ENCODE measurements around the gene GSTM5. TPM values are rescaled to one million over a fixed set of nuclear protein-coding genes. Genes with fewer than 3 reads are reported as not detected.
"Not testable (repeated sequence)": the region's sequence is repeated elsewhere in the genome, so short reads cannot be mapped to it uniquely, and the experiment has no call there.

GSTM5 gene
- total RNA-seq, 1 experiment from 2014 or later: not detected

DNA sequence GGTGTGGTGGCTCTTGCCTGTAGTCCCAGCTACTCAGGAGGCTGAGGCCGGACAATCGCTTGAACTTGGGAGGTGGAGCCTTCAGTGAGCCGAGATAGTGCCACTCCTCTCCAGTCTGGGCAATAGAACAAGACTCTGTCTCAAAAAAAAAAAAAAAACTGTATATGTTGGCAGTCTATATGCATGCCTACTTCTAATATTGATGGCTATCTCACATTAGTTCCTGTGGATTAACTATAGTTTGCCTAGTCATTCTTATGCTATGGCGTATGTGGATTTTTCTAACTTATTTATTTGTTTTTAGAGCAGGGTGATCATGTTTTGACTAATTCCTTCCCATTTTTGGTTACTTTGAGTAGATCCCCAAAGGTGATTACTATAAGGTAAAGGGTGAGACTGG is 15.0 kb upstream of the GSTM5 start:
- DNase-seq (ENCODE audit: low spot score): no peak

DNA sequence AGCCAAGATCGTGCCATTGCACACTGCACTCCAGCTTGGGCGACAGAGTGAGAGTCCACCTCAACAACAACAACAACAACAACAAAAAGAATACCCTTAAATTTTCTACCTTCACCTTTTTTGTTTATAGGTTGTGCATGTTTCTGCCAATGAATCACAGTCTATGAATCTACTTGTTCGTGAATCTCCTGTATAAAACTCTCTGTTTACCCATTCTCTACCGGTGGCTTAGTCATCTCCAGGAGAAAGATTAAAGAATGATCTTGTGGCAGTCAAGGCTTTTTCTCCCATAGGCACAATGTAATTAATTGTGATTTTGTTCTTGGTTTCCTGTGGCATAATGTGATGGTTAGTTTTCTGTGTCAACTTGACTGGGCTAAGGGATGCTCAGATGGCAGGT is 14.2 kb upstream of the GSTM5 start:
- DNase-seq (ENCODE audit: low spot score): not testable (repeated sequence)

DNA sequence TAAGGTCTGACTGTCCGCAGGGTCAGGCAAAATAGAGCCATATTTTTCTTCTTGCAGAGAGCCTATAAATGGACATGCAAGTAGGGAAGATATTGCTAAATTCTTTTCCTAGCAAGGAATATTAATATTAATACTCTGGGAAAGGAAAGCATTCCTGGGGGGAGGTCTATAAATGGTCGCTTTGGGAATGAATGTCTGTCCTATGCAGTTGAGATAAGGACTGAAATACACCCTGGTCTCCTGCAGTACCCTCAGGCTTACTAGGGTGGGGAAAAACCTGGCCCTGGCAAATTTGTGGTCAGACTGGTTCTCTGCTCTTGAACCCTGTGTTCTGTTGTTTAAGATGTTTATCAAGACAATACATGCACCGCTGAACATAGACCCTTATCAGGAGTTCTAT is 9.1 kb upstream of the GSTM5 start:
- peak; percentile 1 for DNase-seq (ENCODE audit: low spot score)

DNA sequence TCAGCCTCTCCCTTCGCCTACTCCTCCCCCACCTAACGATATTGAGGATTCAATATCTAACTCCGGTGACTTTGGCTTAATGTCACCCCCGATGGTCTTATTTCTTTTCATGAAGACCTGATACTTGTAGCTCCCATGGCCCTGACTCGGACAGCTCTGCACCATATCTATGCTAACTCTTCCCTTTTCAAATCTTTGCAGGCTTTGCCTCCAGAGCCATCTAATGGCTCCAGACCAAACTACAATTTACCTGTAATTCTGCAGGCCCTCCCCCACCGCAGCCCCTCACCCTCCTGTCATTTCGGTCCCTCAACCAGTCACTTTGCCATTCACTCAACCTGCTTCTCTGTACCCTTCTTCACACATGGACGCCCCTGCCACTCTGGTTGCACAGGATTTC is 7.9 kb upstream of the GSTM5 start:
- peak; percentile 1 for DNase-seq (ENCODE audit: low spot score)

DNA sequence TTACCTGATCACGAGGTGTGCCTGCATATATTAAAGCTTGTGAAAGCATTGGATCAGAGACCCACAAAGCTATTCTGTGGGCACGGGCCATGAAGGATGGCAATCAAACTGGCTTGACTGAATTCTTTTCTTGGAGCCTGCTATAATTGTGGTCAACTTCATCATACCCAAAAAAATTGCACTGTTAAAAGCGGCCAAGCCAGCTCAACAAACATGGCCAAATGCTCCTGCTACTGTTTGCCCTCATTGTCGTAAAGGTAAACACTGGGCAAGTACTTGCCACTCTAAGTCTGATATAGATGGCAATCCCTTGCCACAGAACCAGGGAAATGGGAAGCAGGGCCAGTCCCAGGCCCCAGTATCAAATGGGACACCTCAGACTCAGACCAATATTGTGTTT is 6.6 kb upstream of the GSTM5 start:
- DNase-seq (ENCODE audit: low spot score): peak; percentile 1

DNA sequence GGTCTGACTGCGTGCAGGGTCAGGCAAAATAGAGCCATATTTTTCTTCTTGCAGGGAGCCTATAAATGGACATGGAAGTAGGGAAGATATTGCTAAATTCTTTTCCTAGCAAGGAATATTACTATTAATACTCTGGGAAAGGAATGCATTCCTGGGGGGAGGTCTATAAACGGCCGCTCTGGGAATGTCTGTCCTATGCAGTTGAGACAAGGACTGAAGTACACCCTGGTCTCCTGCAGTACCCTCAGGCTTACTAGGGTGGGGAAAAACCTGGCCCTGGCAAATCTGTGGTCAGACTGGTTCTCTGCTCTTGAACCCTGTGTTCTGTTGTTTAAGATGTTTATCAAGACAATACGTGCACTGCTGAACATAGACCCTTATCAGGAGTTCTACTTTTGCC is 3.1 kb upstream of the GSTM5 start:
- peak; percentile 0 for DNase-seq (ENCODE audit: low spot score)

DNA sequence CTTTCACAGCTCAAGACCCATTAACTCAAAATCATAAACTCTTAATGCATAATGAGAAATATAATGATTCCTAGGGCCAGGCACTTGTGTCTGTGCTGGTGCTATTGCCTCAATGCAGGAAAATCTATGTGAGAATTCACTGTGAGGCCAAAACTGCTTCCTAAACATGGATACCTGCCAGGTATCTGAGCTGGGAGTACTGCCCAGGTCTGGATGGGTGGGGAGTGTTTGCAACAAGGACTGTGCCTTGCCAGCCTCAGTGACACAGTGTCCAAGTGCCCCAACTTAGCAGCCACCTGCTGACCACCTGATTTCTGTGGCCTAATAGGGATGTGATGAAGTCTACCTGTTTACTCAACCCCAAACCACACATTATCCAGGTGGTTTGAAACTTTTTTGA is 2.2 kb upstream of the GSTM5 start:
- peak; percentile 0 for DNase-seq (ENCODE audit: low spot score)

DNA sequence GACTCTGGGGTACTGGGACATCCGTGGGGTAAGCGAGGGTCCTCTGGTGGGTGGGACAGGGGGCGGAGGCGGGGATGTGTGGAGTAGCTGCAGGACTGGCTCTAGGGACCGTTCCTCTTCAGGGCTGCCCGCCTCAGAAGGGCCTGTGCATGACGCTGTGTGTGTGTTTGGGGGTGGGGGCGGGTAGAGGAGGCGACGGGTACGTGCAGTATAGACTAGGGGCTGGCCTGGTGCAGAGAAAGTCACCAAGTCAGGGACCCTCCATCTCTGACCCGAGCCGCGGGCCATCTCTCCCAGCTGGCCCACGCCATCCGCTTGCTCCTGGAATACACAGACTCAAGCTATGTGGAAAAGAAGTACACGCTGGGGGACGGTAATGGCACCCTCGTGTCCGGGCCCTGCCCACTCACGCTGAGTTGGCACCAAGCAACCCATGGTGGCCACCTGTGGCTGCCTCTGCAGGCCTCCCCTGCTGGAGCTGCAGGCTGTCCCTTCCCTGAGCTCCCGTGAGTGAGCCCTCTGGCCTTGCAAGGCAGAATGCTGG is 342 bp downstream of the GSTM5 start:
- DNase-seq (ENCODE audit: low spot score): peak; percentile 1

DNA sequence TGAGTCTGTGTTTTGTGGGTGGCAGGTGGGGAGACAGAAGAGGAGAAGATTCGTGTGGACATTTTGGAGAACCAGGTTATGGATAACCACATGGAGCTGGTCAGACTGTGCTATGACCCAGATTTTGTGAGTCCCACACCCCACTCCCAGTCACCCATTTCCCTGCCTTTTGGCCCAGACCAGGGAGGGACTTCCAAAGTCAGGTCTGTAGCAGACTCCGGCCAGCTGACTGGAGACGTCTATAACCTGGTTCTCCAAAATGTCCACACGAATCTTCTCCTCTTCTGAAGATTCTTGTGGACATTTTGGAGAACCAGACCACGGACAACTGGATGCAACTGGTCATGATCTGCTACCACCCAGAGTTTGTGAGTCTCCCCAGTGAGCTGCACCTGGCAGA is 1.6 kb downstream of the GSTM5 start:
- peak; percentile 1 for DNase-seq (ENCODE audit: low spot score)

DNA sequence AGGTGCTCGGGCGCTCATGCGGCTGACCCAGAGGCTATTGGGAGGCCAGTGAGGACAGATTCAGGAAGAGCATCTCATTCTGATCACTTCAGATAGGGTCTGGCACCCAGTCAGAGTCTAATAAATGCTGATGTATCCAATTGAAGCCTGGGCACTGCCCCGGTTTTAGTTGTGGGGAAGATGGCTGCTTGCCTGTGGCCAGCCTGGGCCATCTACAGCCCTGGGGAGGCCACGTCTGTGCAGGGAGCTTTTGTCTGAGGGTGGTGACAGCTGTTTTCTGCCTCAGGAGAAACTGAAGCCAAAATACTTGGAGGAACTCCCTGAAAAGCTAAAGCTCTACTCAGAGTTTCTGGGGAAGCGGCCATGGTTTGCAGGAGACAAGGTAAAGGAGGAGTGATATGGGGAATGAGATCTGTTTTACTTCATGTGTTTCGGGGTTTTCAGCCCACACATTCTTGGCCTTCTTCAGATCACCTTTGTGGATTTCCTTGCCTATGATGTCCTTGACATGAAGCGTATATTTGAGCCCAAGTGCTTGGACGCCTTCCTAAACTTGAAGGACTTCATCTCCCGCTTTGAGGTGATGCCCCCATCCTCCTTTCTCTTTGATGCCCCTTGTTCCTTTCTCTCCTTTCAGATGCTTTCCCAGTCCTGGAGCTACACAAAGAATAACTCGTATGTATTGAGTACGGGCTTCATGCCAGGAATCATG is 2.8 kb downstream of the GSTM5 start:
- peak; percentile 1 for DNase-seq (ENCODE audit: low spot score)

DNA sequence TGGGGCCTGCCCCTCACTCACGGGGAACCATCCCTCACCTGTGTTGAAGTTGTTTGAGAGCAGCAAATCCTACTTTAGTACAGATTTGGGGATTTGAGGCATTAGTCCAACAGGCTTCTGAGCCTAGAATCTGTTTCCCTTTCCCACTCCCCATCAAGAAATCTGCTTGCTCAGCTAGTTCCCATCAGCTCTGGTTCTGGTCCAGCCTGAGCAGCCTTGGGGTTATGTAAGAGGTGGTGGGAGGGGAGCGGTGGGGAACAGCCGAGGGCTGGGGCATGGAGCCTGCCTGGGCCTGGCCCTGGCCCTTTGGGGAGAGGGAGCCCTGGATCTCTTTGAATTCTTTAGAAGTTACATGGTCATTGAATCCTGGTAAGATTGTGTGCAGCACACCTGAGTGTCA is 4.1 kb downstream of the GSTM5 start:
- peak; percentile 1 for DNase-seq (ENCODE audit: low spot score)

DNA sequence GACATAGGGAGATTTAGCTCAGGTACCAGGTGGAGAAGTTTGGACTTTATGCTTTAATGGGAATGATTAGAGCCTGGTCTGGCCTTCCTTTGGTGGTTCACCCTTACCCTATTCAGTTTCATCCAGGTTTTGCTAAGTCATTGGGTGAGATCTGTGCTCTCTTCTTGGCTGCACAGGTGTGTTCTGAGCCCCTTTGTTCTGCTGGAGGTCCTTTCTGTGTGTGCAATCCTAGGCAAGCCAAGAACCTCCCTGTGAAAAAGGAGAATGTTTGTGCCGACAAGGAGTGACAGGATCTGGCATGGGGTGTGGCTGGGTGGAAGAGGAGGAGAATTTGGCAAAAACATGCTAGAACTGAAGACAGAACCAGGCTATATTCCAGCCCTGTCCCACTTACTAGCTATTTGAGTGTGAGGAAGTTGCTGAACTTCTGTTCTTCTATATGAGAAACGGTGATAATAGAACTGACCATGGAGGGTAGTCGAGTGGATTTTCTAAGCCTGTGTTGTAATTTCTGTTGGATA is 4.6 kb downstream of the GSTM5 start:
- DNase-seq (ENCODE audit: low spot score): no peak

DNA sequence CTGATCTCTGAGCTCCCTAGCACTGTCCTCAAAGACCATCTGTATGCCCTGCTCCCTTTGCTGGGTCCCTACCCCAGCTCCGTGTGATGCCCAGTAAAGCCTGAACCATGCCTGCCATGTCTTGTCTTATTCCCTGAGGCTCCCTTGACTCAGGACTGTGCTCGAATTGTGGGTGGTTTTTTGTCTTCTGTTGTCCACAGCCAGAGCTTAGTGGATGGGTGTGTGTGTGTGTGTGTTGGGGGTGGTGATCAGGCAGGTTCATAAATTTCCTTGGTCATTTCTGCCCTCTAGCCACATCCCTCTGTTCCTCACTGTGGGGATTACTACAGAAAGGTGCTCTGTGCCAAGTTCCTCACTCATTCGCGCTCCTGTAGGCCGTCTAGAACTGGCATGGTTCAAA is 5.7 kb downstream of the GSTM5 start:
- DNase-seq (ENCODE audit: low spot score): no peak

DNA sequence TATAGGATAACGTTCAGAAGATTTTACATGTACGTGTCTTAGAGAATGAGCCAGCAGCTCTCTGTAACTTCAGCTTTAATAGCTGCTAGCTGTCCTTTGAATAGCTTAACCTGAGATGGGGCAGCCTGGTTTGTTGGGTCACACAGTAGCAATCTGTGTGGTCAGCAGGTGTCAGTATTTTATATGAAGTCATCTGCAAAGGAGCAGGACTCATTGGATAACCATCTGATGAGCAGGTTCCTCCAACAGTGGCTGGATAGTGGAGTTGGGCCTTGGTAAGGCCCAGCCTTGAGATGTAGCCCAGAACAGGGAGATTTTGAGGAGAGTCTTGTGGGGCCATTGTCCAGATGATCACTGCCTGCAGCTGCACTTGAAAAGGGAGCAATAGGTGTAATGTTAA is 6.4 kb downstream of the GSTM5 start:
- DNase-seq (ENCODE audit: low spot score): no peak

DNA sequence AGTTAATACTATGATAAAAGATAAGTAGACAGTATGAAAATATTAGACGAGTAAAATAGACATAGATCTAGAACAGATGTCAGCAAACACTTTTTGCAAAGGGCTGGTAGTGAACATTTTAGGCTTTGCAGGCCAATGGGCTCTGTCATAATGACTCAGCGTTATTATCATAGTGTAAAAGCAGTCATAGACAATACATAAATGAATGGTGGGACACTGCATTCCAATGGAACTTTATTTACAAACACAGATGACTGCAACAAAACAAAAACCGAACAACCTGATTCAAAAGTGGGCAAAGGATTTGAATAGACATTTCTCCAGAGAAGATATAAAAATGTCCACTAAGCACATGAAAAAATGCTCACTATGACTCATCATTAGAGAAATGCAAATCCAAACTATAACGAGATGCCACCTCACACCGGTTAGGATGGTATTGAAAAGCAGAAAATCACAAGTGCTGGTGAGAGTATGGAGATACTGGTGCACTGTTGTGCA is 7.3 kb downstream of the GSTM5 start:
- no peak for DNase-seq (ENCODE audit: low spot score)

DNA sequence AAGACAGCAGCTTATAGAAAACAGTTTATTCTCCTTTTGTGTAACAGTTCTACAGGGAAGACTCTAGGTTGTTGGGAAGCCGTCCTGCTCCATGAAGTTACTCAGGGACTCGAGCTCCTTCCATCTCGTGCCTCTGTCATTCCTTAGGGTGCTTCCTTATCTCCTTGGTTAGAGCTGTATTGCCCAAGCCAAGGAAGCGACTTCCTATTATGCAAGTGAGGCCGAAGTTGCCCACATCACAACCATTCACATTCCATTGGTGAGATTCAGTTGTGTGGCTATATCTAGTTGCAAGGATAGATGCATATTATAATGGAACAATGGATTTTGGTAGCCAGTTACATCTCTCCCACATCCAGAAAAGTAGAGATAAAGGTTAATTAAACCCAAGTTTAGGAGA is 9.0 kb downstream of the GSTM5 start:
- DNase-seq (ENCODE audit: low spot score): no peak

DNA sequence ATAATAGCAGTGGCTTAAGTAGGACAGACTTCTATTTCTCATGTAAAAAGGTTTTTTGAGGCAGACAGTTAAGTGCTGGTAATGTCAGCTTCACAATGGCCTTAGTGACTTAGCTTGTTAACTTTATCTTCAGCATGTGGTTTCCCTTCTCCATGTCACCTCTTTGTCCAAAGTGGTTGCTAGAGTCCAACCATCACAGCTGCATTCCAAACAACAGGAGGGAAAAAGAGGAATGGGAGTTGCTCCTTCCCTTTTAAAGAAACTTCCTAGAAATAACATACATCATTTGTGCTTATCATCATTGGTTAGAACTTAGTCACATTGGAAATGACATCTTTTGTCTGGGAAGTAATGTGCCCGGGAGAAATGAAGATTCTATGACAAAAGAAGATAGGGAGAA is 9.9 kb downstream of the GSTM5 start:
- DNase-seq (ENCODE audit: low spot score): no peak

DNA sequence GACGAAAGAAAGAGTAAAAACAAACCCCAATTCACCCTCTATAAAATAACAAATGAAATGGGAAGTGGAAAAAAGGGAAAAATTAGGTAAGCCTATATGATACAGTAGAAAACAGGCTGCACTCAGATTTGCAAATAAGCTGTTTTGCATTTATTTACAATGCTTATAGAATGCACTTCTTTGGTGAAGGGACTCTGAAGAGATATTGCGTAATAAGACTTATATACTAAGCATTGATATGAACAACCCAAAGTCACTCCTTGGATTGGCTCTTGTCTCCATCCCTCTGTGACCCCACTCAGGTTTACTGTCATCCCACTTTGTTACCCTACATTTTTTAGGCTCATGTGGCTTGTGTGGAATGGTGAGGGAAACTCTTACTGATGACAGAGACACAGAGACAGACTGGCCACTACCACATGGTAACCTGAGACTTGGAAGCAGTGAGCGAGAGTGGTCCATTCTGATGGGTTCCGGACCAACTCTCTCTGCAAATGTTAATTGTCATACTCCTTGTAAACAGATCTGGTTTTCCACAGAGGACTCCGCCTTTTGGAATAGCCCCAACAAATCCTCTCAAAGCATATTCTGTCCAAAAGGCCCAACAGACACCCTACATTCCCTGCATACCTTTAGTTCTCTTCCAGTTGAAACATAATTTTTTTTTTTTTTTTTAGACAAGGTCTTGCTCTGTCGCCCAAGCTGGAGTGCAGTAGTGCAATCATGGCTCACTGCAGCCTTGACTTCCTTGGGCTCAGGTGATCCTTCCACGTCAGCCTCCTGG is 11.0 kb downstream of the GSTM5 start:
- DNase-seq (ENCODE audit: low spot score): no peak

DNA sequence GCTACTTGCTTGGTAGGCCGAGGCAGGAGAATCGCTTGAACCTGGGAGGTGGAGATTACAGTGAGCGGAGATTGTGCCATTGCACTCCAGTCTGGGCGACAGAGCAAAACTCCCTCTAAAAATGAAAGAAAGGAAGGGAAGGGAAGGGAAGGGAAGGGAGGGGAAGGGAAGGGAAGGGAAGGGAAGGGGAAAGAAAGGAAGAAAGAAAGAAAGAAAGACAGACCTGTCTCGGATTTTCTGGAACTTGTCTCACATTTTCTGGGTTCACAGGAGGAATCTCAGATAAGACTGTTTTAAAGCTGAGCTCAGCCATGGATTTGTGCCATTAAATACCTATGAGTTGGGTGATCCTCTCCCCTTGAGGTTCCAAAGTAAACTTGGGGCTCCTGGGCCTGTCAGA is 12.9 kb downstream of the GSTM5 start:
- no peak for DNase-seq (ENCODE audit: low spot score)

DNA sequence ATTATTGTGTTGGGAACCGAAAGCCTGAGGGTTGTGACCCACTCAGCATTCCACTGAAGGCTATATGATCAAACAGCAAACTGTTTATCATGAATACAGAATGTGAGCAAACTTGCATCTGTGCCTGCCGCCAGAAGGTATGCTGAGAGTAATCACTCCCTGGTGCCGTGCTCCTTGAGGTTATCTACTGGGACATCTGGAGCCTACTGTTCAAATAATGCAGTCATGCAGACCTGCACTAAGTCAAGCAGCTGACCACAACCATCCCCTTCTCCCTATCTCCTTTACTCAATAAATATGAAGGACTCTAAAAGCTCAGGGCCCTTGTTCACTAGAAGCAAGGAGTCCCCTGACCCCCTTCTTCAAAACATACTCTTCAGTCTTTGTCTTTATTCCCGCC is 13.5 kb downstream of the GSTM5 start:
- DNase-seq (ENCODE audit: low spot score): no peak

DNA sequence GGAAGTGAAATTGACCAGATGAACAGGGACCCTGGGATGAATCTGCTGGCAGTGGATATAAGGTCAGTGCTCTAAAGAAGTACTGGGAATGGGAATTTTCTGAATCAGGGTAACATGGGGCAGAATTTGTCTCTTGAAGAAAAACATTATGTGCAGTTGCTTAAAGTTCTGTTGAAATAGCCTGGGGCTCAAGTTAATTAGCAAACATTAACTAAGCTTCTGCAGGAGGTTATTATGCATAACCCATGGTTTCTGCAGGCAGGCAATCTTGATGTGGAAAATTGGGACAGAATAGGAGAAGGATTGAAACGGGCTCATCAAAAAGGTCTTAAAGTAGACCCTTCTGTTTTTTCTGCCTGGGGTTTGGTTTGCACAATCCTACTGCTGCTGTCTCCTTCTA is 14.0 kb downstream of the GSTM5 start:
- no peak for DNase-seq (ENCODE audit: low spot score)

DNA sequence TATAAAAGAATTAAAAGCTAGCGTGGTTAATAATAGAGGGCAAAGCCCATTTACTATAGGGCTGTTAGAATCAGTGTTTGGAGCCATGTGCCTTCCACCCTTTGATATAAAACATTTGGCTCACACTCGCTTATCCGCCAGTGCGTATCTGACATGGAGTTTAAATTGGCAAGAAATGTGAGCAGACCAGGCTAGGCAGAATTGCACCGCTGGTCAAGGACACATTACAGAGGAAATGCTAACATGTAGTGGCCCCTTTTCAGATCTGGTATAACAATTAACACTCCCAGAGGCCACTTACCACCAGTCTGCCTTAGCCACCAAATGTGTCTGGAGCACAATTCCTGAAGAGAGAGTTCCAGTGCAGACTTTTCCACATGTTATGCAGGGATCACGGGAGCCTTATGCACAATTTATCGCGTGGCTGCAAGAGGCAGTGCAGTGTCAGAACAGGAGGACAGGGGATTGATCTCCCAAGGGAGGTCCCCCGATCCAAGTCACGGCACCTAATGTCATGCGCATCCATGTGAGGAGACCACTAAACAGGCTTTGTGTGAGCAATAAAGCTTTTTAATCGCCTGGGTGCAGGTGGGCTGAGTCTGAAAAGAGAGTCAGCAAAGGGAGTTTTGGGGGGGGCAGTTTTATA is 14.8 kb downstream of the GSTM5 start:
- no peak for DNase-seq (ENCODE audit: low spot score)
